ENCODE results near the gene FLOT1.

DNA sequence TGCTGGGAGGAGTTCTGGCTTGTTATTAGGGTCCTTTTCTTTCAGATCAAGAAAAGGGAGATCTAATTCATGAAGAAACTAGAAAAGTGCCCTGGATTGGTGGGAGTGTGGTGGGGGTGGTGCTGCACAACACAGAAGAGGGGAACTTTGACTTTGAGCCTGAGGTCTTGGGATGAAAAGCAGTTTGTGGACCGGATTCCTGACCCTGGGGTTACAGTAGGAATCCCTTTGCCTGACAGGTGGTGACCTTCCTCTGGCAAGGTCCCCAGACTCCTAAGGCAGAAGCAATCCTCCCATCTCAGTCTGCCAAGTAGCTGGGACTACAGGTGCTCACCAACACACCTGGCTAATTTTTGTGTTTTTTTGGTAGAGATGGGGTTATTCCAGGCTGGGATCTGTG is 47.1 kb upstream of the FLOT1 start:
- TF ChIP-seq POLR2A (IDR thresholded peaks at IDR 0.05), result no peak
- TF ChIP-seq, protein P1, sequence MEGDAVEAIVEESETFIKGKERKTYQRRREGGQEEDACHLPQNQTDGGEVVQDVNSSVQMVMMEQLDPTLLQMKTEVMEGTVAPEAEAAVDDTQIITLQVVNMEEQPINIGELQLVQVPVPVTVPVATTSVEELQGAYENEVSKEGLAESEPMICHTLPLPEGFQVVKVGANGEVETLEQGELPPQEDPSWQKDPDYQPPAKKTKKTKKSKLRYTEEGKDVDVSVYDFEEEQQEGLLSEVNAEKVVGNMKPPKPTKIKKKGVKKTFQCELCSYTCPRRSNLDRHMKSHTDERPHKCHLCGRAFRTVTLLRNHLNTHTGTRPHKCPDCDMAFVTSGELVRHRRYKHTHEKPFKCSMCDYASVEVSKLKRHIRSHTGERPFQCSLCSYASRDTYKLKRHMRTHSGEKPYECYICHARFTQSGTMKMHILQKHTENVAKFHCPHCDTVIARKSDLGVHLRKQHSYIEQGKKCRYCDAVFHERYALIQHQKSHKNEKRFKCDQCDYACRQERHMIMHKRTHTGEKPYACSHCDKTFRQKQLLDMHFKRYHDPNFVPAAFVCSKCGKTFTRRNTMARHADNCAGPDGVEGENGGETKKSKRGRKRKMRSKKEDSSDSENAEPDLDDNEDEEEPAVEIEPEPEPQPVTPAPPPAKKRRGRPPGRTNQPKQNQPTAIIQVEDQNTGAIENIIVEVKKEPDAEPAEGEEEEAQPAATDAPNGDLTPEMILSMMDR (IDR thresholded peaks at IDR 0.05), result no peak
